ENCODE measurements around the gene CDC42EP1.

DNA sequence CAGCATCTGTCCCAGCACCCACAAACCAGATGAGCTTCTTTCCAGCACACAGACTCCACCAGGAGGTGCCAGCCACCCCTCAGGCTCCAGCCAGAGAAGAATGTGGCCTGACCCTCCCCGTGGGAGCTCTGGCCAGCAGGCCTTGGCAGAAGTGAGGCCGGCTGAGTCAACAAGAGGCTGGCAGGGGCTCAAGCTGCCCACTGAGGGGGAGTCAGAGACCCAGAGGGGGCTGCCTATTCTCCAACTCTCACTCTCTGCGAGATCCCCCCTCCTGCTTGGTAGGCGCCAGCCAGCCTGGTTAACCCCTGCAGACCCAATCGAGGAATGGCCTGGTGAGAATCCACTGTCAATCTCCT is 10.6 kb upstream of the CDC42EP1 start:
- TF ChIP-seq, protein P1, sequence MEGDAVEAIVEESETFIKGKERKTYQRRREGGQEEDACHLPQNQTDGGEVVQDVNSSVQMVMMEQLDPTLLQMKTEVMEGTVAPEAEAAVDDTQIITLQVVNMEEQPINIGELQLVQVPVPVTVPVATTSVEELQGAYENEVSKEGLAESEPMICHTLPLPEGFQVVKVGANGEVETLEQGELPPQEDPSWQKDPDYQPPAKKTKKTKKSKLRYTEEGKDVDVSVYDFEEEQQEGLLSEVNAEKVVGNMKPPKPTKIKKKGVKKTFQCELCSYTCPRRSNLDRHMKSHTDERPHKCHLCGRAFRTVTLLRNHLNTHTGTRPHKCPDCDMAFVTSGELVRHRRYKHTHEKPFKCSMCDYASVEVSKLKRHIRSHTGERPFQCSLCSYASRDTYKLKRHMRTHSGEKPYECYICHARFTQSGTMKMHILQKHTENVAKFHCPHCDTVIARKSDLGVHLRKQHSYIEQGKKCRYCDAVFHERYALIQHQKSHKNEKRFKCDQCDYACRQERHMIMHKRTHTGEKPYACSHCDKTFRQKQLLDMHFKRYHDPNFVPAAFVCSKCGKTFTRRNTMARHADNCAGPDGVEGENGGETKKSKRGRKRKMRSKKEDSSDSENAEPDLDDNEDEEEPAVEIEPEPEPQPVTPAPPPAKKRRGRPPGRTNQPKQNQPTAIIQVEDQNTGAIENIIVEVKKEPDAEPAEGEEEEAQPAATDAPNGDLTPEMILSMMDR (conservative IDR thresholded peaks at IDR 0.05; ENCODE audit: low read length): no peak
- no peak for TF ChIP-seq EZH2phosphoT487 (IDR thresholded peaks at IDR 0.05; ENCODE audit: borderline replicate concordance)
